ENCODE results near the gene MYH11. TPM values are rescaled to one million over a fixed set of nuclear protein-coding genes. Genes with fewer than 3 reads are reported as not detected.

MYH11 gene
- polyA plus RNA-seq, 1 donor (not counting 4 experiments of a cell fraction or from before 2014, with no cell fraction given): not detected

DNA sequence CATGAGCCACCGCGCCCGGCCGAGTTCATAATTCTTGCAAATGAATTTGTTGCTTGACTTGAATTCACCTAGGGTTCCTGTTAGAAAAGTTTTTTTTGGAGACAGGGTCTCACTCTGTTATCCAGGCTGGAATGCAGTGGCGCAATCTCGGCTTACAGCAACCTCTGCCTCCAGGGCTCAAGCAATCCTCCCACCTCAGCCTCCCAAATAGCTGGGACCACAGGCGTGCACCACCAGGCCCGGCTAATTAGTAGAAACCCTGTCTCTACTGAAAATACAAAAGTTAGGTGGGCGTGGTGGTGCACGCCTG is 99.8 kb downstream of the MYH11 start:
- H3K4me2 ChIP-seq (ENCODE audit: control insufficient read depth, extremely low read depth, insufficient read depth, low read depth, low read length): no peak overlapping the region
- no peaks in the 10 kb centered on the region for H3K9me3 ChIP-seq (ENCODE audit: control insufficient read depth, low read depth, low read length)
- dilution Hi-C loops (cut with MboI; ENCODE audit: extremely low pct_ligation_motif_present, low sequenced_read_pairs): no loop called here
- H3K79me2 ChIP-seq (ENCODE audit: control insufficient read depth, insufficient read depth, low read length): no peaks in the 10 kb centered on the region
- H3K4me3 ChIP-seq (ENCODE audit: control insufficient read depth in 2 of 3, extremely low read depth in 1 of 3, insufficient read depth in 2 of 3, low read depth in 1 of 3, low read length in 3 of 3): no peak overlapping the region
- H3K27me3 ChIP-seq (ENCODE audit: control insufficient read depth, extremely low read depth, insufficient read depth, low read length): no peaks in the 10 kb centered on the region
- H3K9me1 ChIP-seq (ENCODE audit: control insufficient read depth, extremely low read depth, insufficient read depth, low read length): no peaks in the 10 kb centered on the region
- FAIRE-seq (no peak), DNase-seq (ENCODE audit: low read depth, low spot score) (no peak)
- H2AFZ ChIP-seq (ENCODE audit: control insufficient read depth, low read length): no peak overlapping the region
- no peaks in the 10 kb centered on the region for H4K20me1 ChIP-seq (ENCODE audit: control insufficient read depth, extremely low read depth, insufficient read depth, low read length)
- no peak overlapping the region for H3K9ac ChIP-seq (ENCODE audit: control insufficient read depth, extremely low read depth, insufficient read depth, low read length)
- no peaks in the 10 kb centered on the region for H3K36me3 ChIP-seq (ENCODE audit: control insufficient read depth in 2 of 2, extremely low read depth in 1 of 2, insufficient read depth in 2 of 2, low read length in 2 of 2)
- H3K27ac ChIP-seq (ENCODE audit: control insufficient read depth, insufficient read depth, low read length): no peak overlapping the region
- H3K4me1 ChIP-seq (ENCODE audit: control insufficient read depth, extremely low read depth, insufficient read depth, low read length): no peaks in the 10 kb centered on the region
- TF ChIP-seq EZH2 (IDR thresholded peaks at IDR 0.05; ENCODE audit: low read length): no peak
- TF ChIP-seq, protein P1, sequence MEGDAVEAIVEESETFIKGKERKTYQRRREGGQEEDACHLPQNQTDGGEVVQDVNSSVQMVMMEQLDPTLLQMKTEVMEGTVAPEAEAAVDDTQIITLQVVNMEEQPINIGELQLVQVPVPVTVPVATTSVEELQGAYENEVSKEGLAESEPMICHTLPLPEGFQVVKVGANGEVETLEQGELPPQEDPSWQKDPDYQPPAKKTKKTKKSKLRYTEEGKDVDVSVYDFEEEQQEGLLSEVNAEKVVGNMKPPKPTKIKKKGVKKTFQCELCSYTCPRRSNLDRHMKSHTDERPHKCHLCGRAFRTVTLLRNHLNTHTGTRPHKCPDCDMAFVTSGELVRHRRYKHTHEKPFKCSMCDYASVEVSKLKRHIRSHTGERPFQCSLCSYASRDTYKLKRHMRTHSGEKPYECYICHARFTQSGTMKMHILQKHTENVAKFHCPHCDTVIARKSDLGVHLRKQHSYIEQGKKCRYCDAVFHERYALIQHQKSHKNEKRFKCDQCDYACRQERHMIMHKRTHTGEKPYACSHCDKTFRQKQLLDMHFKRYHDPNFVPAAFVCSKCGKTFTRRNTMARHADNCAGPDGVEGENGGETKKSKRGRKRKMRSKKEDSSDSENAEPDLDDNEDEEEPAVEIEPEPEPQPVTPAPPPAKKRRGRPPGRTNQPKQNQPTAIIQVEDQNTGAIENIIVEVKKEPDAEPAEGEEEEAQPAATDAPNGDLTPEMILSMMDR (optimal IDR thresholded peaks at IDR 0.05 in 1 of 3, IDR thresholded peaks at IDR 0.05 in 1 of 3, conservative IDR thresholded peaks at IDR 0.05 in 1 of 3; ENCODE audit: extremely low read depth in 1 of 3, insufficient read depth in 2 of 3, low read length in 3 of 3): no peak

DNA sequence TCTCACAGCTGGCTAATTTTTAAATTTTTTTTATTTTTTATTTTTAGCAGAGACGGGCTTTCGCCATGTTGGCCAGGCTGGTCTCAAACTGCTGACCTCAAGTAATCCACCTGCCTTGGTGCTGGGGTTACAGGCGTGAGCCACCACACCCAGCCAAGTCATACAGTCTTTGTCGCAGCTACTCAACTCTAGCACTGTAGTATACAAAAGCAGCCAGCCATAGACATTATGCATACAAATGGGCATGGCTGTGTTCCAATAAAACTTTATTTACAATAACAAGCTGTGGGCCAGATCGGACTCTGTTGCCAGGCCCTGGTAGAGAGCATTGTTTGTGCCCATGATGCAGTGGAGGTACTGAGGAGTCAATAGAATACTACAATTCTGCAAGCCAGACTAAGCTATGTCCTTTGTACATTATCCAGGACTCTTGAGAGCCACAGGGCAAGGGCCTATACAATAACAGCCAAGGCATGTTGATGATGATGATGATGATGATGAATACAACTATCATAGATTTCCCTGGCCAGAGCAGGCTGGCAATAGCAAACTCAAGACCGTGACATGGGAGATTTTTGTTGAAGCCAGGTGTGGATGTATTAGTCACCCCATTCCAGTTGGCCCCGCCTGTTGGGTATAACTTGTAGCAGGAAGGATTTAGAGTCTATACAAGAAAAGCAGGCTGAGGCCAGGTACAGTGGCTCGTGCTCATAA is 101.8 kb downstream of the MYH11 start:
- DNase-seq (ENCODE audit: low read depth, low spot score): peak; percentile 28
- no peak for FAIRE-seq
- no peaks in the 10 kb centered on the region for H4K20me1 ChIP-seq (ENCODE audit: control insufficient read depth, extremely low read depth, insufficient read depth, low read length)

More for the DNA sequence above, 101.8 kb downstream of the MYH11 start:
- Histone ChIP-seq H3K4me1 (ENCODE audit: control insufficient read depth, extremely low read depth, insufficient read depth, low read length) (no peaks in the 10 kb centered on the region), H3K36me3 (ENCODE audit: control insufficient read depth in 2 of 2, extremely low read depth in 1 of 2, insufficient read depth in 2 of 2, low read length in 2 of 2) (no peaks in the 10 kb centered on the region), H2AFZ (ENCODE audit: control insufficient read depth, low read length) (no peak overlapping the region), H3K9me1 (ENCODE audit: control insufficient read depth, extremely low read depth, insufficient read depth, low read length) (no peaks in the 10 kb centered on the region), H3K27ac (ENCODE audit: control insufficient read depth, insufficient read depth, low read length) (no peak overlapping the region), H3K79me2 (ENCODE audit: control insufficient read depth, insufficient read depth, low read length) (no peaks in the 10 kb centered on the region), H3K4me2 (ENCODE audit: control insufficient read depth, extremely low read depth, insufficient read depth, low read depth, low read length) (no peak overlapping the region), H3K9ac (ENCODE audit: control insufficient read depth, extremely low read depth, insufficient read depth, low read length) (no peak overlapping the region), H3K27me3 (ENCODE audit: control insufficient read depth, extremely low read depth, insufficient read depth, low read length) (no peaks in the 10 kb centered on the region), H3K9me3 (ENCODE audit: control insufficient read depth, low read depth, low read length) (no peaks in the 10 kb centered on the region), H3K4me3 (ENCODE audit: control insufficient read depth in 2 of 3, extremely low read depth in 1 of 3, insufficient read depth in 2 of 3, low read depth in 1 of 3, low read length in 3 of 3) (no peak overlapping the region)
- dilution Hi-C loops (cut with MboI; ENCODE audit: extremely low pct_ligation_motif_present, low sequenced_read_pairs): no loop called here
- TF ChIP-seq EZH2 (IDR thresholded peaks at IDR 0.05; ENCODE audit: low read length): no peak
- TF ChIP-seq, protein P1 (optimal IDR thresholded peaks at IDR 0.05 in 1 of 3, IDR thresholded peaks at IDR 0.05 in 1 of 3, conservative IDR thresholded peaks at IDR 0.05 in 1 of 3; ENCODE audit: extremely low read depth in 1 of 3, insufficient read depth in 2 of 3, low read length in 3 of 3): no peak
